Right lobe of liver (tissue), 6 donors: ENCODE measurements around the gene ANKDD1A. TPM values are rescaled to one million over a fixed set of nuclear protein-coding genes. Genes with fewer than 3 reads are reported as not detected.

ENCODE experiments used
- ATAC-seq, 4 donors: fragments of 200-7000 bp; cut with Tn5 transposase; one replicate each; pipeline ENCODE4 v1.9.1; 2020; ENCODE audit warnings: mild to moderate bottlenecking in 4 of 4, moderate library complexity in 4 of 4
- DNase-seq, 3 donors: peaks; one replicate each; pipeline ENCODE4 v3.0.0-alpha.2; 2020
- H3K27ac ChIP-seq, 3 donors: fragments of 200-600 bp; one replicate each; pipeline ENCODE4 v1.8.0; 2022
- H3K27me3 ChIP-seq, 2 donors: fragments of 200-600 bp; one replicate each; pipeline ENCODE4 v1.8.0; 2022
- H3K36me3 ChIP-seq, 4 donors: fragments of 200-600 bp; sonication (generic) in 1 of 4; one replicate each; pipeline versions ENCODE4 v1.5.1 to v1.8.0; 2017 to 2022; ENCODE audit warnings: control low read depth in 1 of 4
- H3K4me1 ChIP-seq, 4 donors: fragments of 200-600 bp; sonication (generic) in 1 of 4; one replicate each; pipeline versions ENCODE4 v1.5.1 to v1.8.0; 2017 to 2022; ENCODE audit warnings: control low read depth in 1 of 4
- H3K4me3 ChIP-seq, 3 donors: fragments of 200-600 bp; one replicate each; pipeline ENCODE4 v1.8.0; 2022
- H3K9me3 ChIP-seq, 4 donors: fragments of 200-600 bp; sonication (generic) in 1 of 4; one replicate each; pipeline versions ENCODE4 v1.5.1 to v1.8.0; 2017 to 2022; ENCODE audit warnings: control low read depth in 1 of 4
- CTCF ChIP-seq, 4 donors: fragments of 200-600 bp in 3 of 4; fragments of 450-650 bp in 1 of 4; IDR thresholded peaks; one replicate each; pipeline versions ENCODE4 v1.5.1 to v1.8.0; 2016 to 2022; ENCODE audit warnings: antibody characterized with exemption in 4 of 4, mild to moderate bottlenecking in 2 of 4
- POLR2A ChIP-seq: fragments of 450-650 bp; IDR thresholded peaks from one replicate; pipeline ENCODE4 v1.6.1; 2017; ENCODE audit warnings: antibody characterized with exemption, mild to moderate bottlenecking
- WGBS: methylation state at CpG from one replicate; pipeline ENCODE4 v1.1.6; 2018; ENCODE audit warnings: low coverage, low lambda C conversion rate; ENCODE audit not compliant: insufficient coverage; ENCODE audit errors: missing lambda C conversion rate; 5-methylcytosine and 5-hydroxymethylcytosine counted together
- intact Hi-C, 2 donors: fragments of 100-400 bp; cut with DNase I; formaldehyde crosslinking; loops; one replicate each; pipeline versions ENCODE4 v1.11.2 to v1.14.1; 2022
- total RNA-seq, 6 experiments: library from RNA; depleted of rRNA in 2 of 6; stranded (reverse); fragments of >200 nt in 2 of 6; fragmentation: NEBNext Ultra II Directional in 3 of 6; extraction: Animal tissue kit (Norgen Biotek cat#: 25700) in 3 of 6; gene quantifications; one replicate each; pipeline versions ENCODE4 v1.1.0 to v1.2.4, GENCODE V29; 2016 to 2023
- donor health status: DM: no; HTN: yes; CAD: no.
- donor health status: DM: no; HTN: no; CAD: no.
- donor health status: DM: no; HTN: no; CAD: no.
- donor health status: DM: no; HTN: yes; CAD: no.
- donor health status: DM: no; HTN: yes; CAD: no.

Gene ANKDD1A
- total RNA-seq, 6 experiments from 2014 or later: 0.29 to 1.1 (median 0.47) TPM

- DNase-seq (peak in 2 of 3 donors; percentile 69 to 75), ATAC-seq (peak; percentile 44 to 58 (median 48))
- TF ChIP-seq CTCF (IDR thresholded peaks at IDR 0.05) (no peak), POLR2A (no peak)
- H3K36me3 ChIP-seq: no peaks in the 10 kb centered on the region
- 53% methylated on average over 2 of the region's 6 CpGs for WGBS
- H3K27me3 ChIP-seq: no peaks in the 10 kb centered on the region
- no peak overlapping the region for H3K4me3 ChIP-seq
- intact Hi-C loops: no loop called here
- H3K9me3 ChIP-seq: peaks cover 0 to 9% (median 0%) of the 10 kb centered on the region in 4 donors
- peak overlapping the region; percentile 53 to 65 (median 63) for H3K27ac ChIP-seq
- peaks cover 0 to 8% (median 3%) of the 10 kb centered on the region in 4 donors for H3K4me1 ChIP-seq
These were observed 14.2 kb upstream of the ANKDD1A start for GRCh38 chr15:64897345-64897985.

GRCh38 chr15:64898406-64898805 is 13.3 kb upstream of the ANKDD1A start:
- 42% methylated on average over 2 of the region's 4 CpGs for WGBS
- intact Hi-C loops: no loop called here
- H3K4me1 ChIP-seq: peaks cover 0 to 7% (median 0%) of the 10 kb centered on the region in 4 donors

GRCh38 chr15:64901141-64901540 is 10.6 kb upstream of the ANKDD1A start:
- intact Hi-C loops: no loop called here
- no peak for ATAC-seq

More at GRCh38 chr15:64898406-64898805, 13.3 kb upstream of the ANKDD1A start:
- TF ChIP-seq CTCF (IDR thresholded peaks at IDR 0.05) (no peak), POLR2A (no peak)
- ATAC-seq (no peak), DNase-seq (peak in 1 of 3 donors; percentile 35)
- Histone ChIP-seq H3K4me3 (no peak overlapping the region), H3K36me3 (no peaks in the 10 kb centered on the region), H3K27me3 (no peaks in the 10 kb centered on the region), H3K27ac (peak overlapping the region in 1 of 3 donors; percentile 63), H3K9me3 (peaks cover 0 to 9% (median 0%) of the 10 kb centered on the region in 4 donors)

GRCh38 chr15:64901914-64902313 is 9.8 kb upstream of the ANKDD1A start:
- TF ChIP-seq POLR2A (no peak), CTCF (IDR thresholded peaks at IDR 0.05) (no peak)
- Histone ChIP-seq H3K4me1 (no peaks in the 10 kb centered on the region), H3K27ac (no peak overlapping the region), H3K9me3 (peaks cover 0 to 9% (median 0%) of the 10 kb centered on the region in 4 donors), H3K36me3 (no peaks in the 10 kb centered on the region), H3K27me3 (no peaks in the 10 kb centered on the region), H3K4me3 (no peak overlapping the region)
- ATAC-seq (no peak), DNase-seq (no peak)
- intact Hi-C loops: no loop called here
- WGBS: 36% methylated on average over 2 of the region's 2 CpGs

More at GRCh38 chr15:64901141-64901540, 10.6 kb upstream of the ANKDD1A start:
- no peaks in the 10 kb centered on the region for H3K27me3 ChIP-seq
- peaks cover 0 to 9% (median 0%) of the 10 kb centered on the region in 4 donors for H3K9me3 ChIP-seq
- no peaks in the 10 kb centered on the region for H3K4me1 ChIP-seq
- TF ChIP-seq POLR2A: no peak
- TF ChIP-seq CTCF (IDR thresholded peaks at IDR 0.05): no peak
- peak in 1 of 3 donors; percentile 4 for DNase-seq
- no peaks in the 10 kb centered on the region for H3K36me3 ChIP-seq
- H3K27ac ChIP-seq: no peak overlapping the region
- H3K4me3 ChIP-seq: no peak overlapping the region
- 97% methylated on average over 3 of the region's 5 CpGs for WGBS
